Mononuclear cell (primary cell): ENCODE results near the gene CUL3. TPM values are rescaled to one million over a fixed set of nuclear protein-coding genes. Genes with fewer than 3 reads are reported as not detected.

ENCODE experiments used
- H3K27me3 ChIP-seq: 2 replicates; pipeline ENCODE4 v1.6.0; 2011; ENCODE audit warnings: low read length, control low read depth; ENCODE audit not compliant: insufficient read depth
- H3K4me1 ChIP-seq: 2 replicates; pipeline ENCODE4 v1.5.1; 2011; ENCODE audit warnings: mild to moderate bottlenecking, low read length, control low read depth; ENCODE audit not compliant: insufficient read depth
- H3K4me3 ChIP-seq: 2 replicates; pipeline ENCODE4 v1.5.1; 2011; ENCODE audit warnings: mild to moderate bottlenecking, low read length, moderate library complexity
- H3K9me3 ChIP-seq: 2 replicates; pipeline ENCODE4 v1.5.1; 2011; ENCODE audit warnings: low read depth, mild to moderate bottlenecking, control low read depth, low read length
- total RNA-seq: library from RNA; depleted of rRNA; stranded (reverse); fragments of >200 nt; gene quantifications from one replicate; pipeline ENCODE4 v1.2.3, GENCODE V29; 2012

Gene CUL3
- total RNA-seq, 1 donor: 108 TPM

- H3K9me3 ChIP-seq: no peaks in the 10 kb centered on the region
- no peak overlapping the region for H3K4me3 ChIP-seq
- no peaks in the 10 kb centered on the region for H3K27me3 ChIP-seq
- H3K4me1 ChIP-seq: peaks cover 40% of the 10 kb centered on the region
Observed at GRCh38 chr2:224565452-224566035, 19.6 kb downstream of the CUL3 start.

- H3K4me1 ChIP-seq: peaks cover 40% of the 10 kb centered on the region
Observed at GRCh38 chr2:224563537-224563936, 21.6 kb downstream of the CUL3 start.

GRCh38 chr2:224562831-224563230 is 22.3 kb downstream of the CUL3 start:
- H3K9me3 ChIP-seq: no peaks in the 10 kb centered on the region
- peaks cover 40% of the 10 kb centered on the region for H3K4me1 ChIP-seq
- no peak overlapping the region for H3K4me3 ChIP-seq
- no peaks in the 10 kb centered on the region for H3K27me3 ChIP-seq

More at GRCh38 chr2:224563537-224563936, 21.6 kb downstream of the CUL3 start:
- Histone ChIP-seq H3K4me3 (no peak overlapping the region), H3K27me3 (no peaks in the 10 kb centered on the region), H3K9me3 (no peaks in the 10 kb centered on the region)

GRCh38 chr2:224561234-224562005 is 23.7 kb downstream of the CUL3 start:
- no peaks in the 10 kb centered on the region for H3K27me3 ChIP-seq
- no peaks in the 10 kb centered on the region for H3K9me3 ChIP-seq
- peaks cover 40% of the 10 kb centered on the region for H3K4me1 ChIP-seq
- no peak overlapping the region for H3K4me3 ChIP-seq

GRCh38 chr2:224560549-224560948 is 24.6 kb downstream of the CUL3 start:
- H3K9me3 ChIP-seq: no peaks in the 10 kb centered on the region
- H3K4me1 ChIP-seq: peaks cover 35% of the 10 kb centered on the region
- H3K27me3 ChIP-seq: no peaks in the 10 kb centered on the region
- no peak overlapping the region for H3K4me3 ChIP-seq

- Histone ChIP-seq H3K4me1 (peaks cover 23% of the 10 kb centered on the region), H3K4me3 (no peak overlapping the region), H3K27me3 (no peaks in the 10 kb centered on the region), H3K9me3 (no peaks in the 10 kb centered on the region)
Observed at GRCh38 chr2:224557610-224558009, 27.6 kb downstream of the CUL3 start.

GRCh38 chr2:224556381-224556780 is 28.8 kb downstream of the CUL3 start:
- H3K27me3 ChIP-seq: no peaks in the 10 kb centered on the region
- peaks cover 17% of the 10 kb centered on the region for H3K4me1 ChIP-seq
- no peak overlapping the region for H3K4me3 ChIP-seq
- no peaks in the 10 kb centered on the region for H3K9me3 ChIP-seq

GRCh38 chr2:224555823-224556366 is 29.3 kb downstream of the CUL3 start:
- Histone ChIP-seq H3K9me3 (no peaks in the 10 kb centered on the region), H3K4me1 (peaks cover 12% of the 10 kb centered on the region), H3K4me3 (no peak overlapping the region), H3K27me3 (no peaks in the 10 kb centered on the region)

GRCh38 chr2:224552771-224553170 is 32.4 kb downstream of the CUL3 start:
- no peak overlapping the region for H3K4me3 ChIP-seq
- H3K27me3 ChIP-seq: no peaks in the 10 kb centered on the region
- H3K9me3 ChIP-seq: no peaks in the 10 kb centered on the region
- peaks cover 9% of the 10 kb centered on the region for H3K4me1 ChIP-seq

- Histone ChIP-seq H3K9me3 (no peaks in the 10 kb centered on the region), H3K27me3 (no peaks in the 10 kb centered on the region)
Observed at GRCh38 chr2:224551693-224552092, 33.5 kb downstream of the CUL3 start.

GRCh38 chr2:224546926-224547325 is 38.2 kb downstream of the CUL3 start:
- Histone ChIP-seq H3K27me3 (no peaks in the 10 kb centered on the region), H3K9me3 (no peaks in the 10 kb centered on the region), H3K4me3 (no peak overlapping the region), H3K4me1 (peaks cover 5% of the 10 kb centered on the region)

More at GRCh38 chr2:224551693-224552092, 33.5 kb downstream of the CUL3 start:
- Histone ChIP-seq H3K4me1 (peaks cover 9% of the 10 kb centered on the region), H3K4me3 (no peak overlapping the region)

- Histone ChIP-seq H3K4me3 (no peak overlapping the region), H3K27me3 (no peaks in the 10 kb centered on the region), H3K9me3 (no peaks in the 10 kb centered on the region), H3K4me1 (peaks cover 5% of the 10 kb centered on the region)
Observed at GRCh38 chr2:224545884-224546644, 39.1 kb downstream of the CUL3 start.

GRCh38 chr2:224543939-224544338 is 41.2 kb downstream of the CUL3 start:
- no peaks in the 10 kb centered on the region for H3K9me3 ChIP-seq
- H3K4me3 ChIP-seq: no peak overlapping the region
- H3K27me3 ChIP-seq: no peaks in the 10 kb centered on the region
- H3K4me1 ChIP-seq: peaks cover 4% of the 10 kb centered on the region

GRCh38 chr2:224538561-224539138 is 46.5 kb downstream of the CUL3 start:
- Histone ChIP-seq H3K27me3 (no peaks in the 10 kb centered on the region), H3K4me1 (peaks cover 4% of the 10 kb centered on the region), H3K9me3 (no peaks in the 10 kb centered on the region), H3K4me3 (no peak overlapping the region)

- no peaks in the 10 kb centered on the region for H3K27me3 ChIP-seq
- H3K4me3 ChIP-seq: no peak overlapping the region
- H3K9me3 ChIP-seq: no peaks in the 10 kb centered on the region
- no peaks in the 10 kb centered on the region for H3K4me1 ChIP-seq
Observed at GRCh38 chr2:224532931-224533330, 52.2 kb downstream of the CUL3 start.
